Measurements from ENCODE around the gene TENM4. TPM values are rescaled to one million over a fixed set of nuclear protein-coding genes. Genes with fewer than 3 reads are reported as not detected.

The TENM4 gene
- polyA plus RNA-seq, 1 of the 3 experiments (the other 2 are of a cell fraction): 16.7 TPM

- H4K20me1 ChIP-seq (ENCODE audit: insufficient read depth): no peaks in the 10 kb centered on the region
- no peaks in the 10 kb centered on the region for H3K36me3 ChIP-seq (replicated peaks in 1 of 2; ENCODE audit: control insufficient read depth in 1 of 2, insufficient read depth in 2 of 2, low read length in 1 of 2)
- H3K4me2 ChIP-seq: no peak overlapping the region
- no peaks in the 10 kb centered on the region for H3K9me3 ChIP-seq
- ChIA-PET CTCF (no interaction called here), POLR2A (no interaction called here)
- no peaks in the 10 kb centered on the region for H3K79me2 ChIP-seq (ENCODE audit: insufficient read depth)
- H3K27me3 ChIP-seq (ENCODE audit: insufficient read depth): no peaks in the 10 kb centered on the region
- no peak overlapping the region for H3K9ac ChIP-seq
- no peak overlapping the region for H2AFZ ChIP-seq (ENCODE audit: low read depth)
- no peak overlapping the region for H3K27ac ChIP-seq (ENCODE audit: low read depth in 2 of 2, low read length in 1 of 2)
- no peaks in the 10 kb centered on the region for H3K4me1 ChIP-seq (ENCODE audit: control insufficient read depth in 1 of 2, insufficient read depth in 2 of 2, low read depth in 1 of 2, low read length in 1 of 2)
- H3K4me3 ChIP-seq (ENCODE audit: low read depth in 2 of 2, low read length in 1 of 2): no peak overlapping the region
- DNase-seq: no peak
- no peak for TF ChIP-seq NRF1 (IDR thresholded peaks at IDR 0.05; ENCODE audit: low read depth, low read length)
- H3F3A ChIP-seq (replicated peaks; ENCODE audit: insufficient read depth): no peaks in the 10 kb centered on the region
- WGBS (ENCODE audit: low lambda C conversion rate): 67% methylated on average over 3 of the region's 3 CpGs
- H3K9me2 ChIP-seq: no peaks in the 10 kb centered on the region
These were observed 242.0 kb downstream of the TENM4 start for GRCh38 chr11:79198898-79199250.

GRCh38 chr11:79198203-79198897, 242.5 kb downstream of the TENM4 start:
- CTCF ChIA-PET: no interaction called here
- 90% methylated on average over 7 of the region's 7 CpGs for WGBS (ENCODE audit: low lambda C conversion rate)
- no peak for DNase-seq

More at GRCh38 chr11:79198203-79198897, 242.5 kb downstream of the TENM4 start:
- no peak overlapping the region for H3K9ac ChIP-seq
- H3K9me2 ChIP-seq: no peaks in the 10 kb centered on the region
- H3K79me2 ChIP-seq (ENCODE audit: insufficient read depth): no peaks in the 10 kb centered on the region
- H3K27me3 ChIP-seq (ENCODE audit: insufficient read depth): no peaks in the 10 kb centered on the region
- H2AFZ ChIP-seq (ENCODE audit: low read depth): no peak overlapping the region
- H3K4me3 ChIP-seq (ENCODE audit: low read depth in 2 of 2, low read length in 1 of 2): no peak overlapping the region
- no peaks in the 10 kb centered on the region for H3K36me3 ChIP-seq (replicated peaks in 1 of 2; ENCODE audit: control insufficient read depth in 1 of 2, insufficient read depth in 2 of 2, low read length in 1 of 2)
- no peaks in the 10 kb centered on the region for H3K9me3 ChIP-seq
- H3K4me1 ChIP-seq (ENCODE audit: control insufficient read depth in 1 of 2, insufficient read depth in 2 of 2, low read depth in 1 of 2, low read length in 1 of 2): no peaks in the 10 kb centered on the region
- POLR2A ChIA-PET: no interaction called here
- no peak overlapping the region for H3K27ac ChIP-seq (ENCODE audit: low read depth in 2 of 2, low read length in 1 of 2)
- H3K4me2 ChIP-seq: no peak overlapping the region
- H3F3A ChIP-seq (replicated peaks; ENCODE audit: insufficient read depth): no peaks in the 10 kb centered on the region
- no peaks in the 10 kb centered on the region for H4K20me1 ChIP-seq (ENCODE audit: insufficient read depth)
- TF ChIP-seq MEF2A (IDR thresholded peaks at IDR 0.05; ENCODE audit: borderline replicate concordance, low read depth): no peak
- TF ChIP-seq TEAD4 (IDR thresholded peaks at IDR 0.05; ENCODE audit: borderline replicate concordance, insufficient read depth): no peak
- no peak for TF ChIP-seq USF1 (IDR thresholded peaks at IDR 0.05; ENCODE audit: borderline replicate concordance, low read depth)
- TF ChIP-seq CTCF (IDR thresholded peaks at IDR 0.05): no peak
- TF ChIP-seq USF2 (IDR thresholded peaks at IDR 0.05; ENCODE audit: borderline replicate concordance, low read depth, low read length): no peak
- TF ChIP-seq, protein P1, sequence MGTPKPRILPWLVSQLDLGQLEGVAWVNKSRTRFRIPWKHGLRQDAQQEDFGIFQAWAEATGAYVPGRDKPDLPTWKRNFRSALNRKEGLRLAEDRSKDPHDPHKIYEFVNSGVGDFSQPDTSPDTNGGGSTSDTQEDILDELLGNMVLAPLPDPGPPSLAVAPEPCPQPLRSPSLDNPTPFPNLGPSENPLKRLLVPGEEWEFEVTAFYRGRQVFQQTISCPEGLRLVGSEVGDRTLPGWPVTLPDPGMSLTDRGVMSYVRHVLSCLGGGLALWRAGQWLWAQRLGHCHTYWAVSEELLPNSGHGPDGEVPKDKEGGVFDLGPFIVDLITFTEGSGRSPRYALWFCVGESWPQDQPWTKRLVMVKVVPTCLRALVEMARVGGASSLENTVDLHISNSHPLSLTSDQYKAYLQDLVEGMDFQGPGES (IDR thresholded peaks at IDR 0.05; ENCODE audit: low read depth, low read length): no peak
- TF ChIP-seq RXRA (IDR thresholded peaks at IDR 0.05; ENCODE audit: borderline replicate concordance, low read depth): no peak

Measured in SK-N-SH (cell line).